ENCODE results near the gene FST.

The FST gene

GRCh38 chr5:53479045-53479589 is 1.3 kb upstream of the FST start:
- DNase-seq (ENCODE audit: insufficient read length, low spot score) (no peak), FAIRE-seq (no peak)
- TF ChIP-seq CTCF (IDR thresholded peaks at IDR 0.05; ENCODE audit: insufficient read depth, missing control alignments), result no peak

DNA sequence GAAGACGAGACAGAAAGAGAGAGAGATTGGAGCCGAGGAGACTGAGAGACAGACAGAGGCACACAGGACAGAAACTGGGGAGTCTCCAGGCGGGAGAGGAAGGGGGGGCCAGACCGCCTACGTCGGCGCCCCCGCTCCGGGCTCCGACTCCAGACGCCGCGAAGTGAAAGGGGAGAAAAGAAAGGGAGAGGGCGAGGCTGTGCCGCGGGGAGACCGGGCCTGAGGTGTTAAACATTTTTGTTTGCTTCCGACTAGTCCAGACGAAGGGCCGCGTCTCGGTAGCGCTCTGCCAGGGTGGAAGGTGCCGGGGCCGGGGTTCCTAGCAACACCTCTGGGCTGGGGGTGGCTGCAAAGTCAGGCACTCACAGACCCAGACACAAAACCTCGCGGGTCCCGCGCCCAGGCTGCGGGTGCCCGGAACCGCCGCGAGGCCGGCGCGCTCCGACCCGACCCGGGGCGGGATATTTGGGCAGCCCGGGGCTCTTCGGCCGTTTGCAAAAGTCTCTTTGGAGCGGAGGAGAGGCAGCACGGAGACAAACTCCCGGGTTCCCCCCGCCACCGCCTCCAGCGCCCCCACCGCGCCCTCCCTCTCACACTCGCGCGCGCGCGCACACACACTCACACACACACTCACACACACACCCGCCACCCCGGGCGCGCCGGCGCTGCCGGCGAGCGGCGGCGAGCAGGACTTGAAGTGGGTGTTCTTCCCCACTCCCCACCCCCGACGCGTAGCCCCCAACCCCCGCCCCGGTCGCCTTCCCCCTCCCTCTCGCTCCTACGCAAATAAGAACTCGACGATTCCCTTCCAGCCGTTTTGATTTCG is 626 bp upstream of the FST start:
- TF ChIP-seq CTCF (IDR thresholded peaks at IDR 0.05; ENCODE audit: insufficient read depth, missing control alignments), result no peak
- FAIRE-seq (no peak), DNase-seq (ENCODE audit: insufficient read length, low spot score) (no peak)

GRCh38 chr5:53481159-53481886 is 894 bp downstream of the FST start:
- DNase-seq (ENCODE audit: insufficient read length, low spot score) (no peak), FAIRE-seq (no peak)
- no peak for TF ChIP-seq CTCF (IDR thresholded peaks at IDR 0.05; ENCODE audit: insufficient read depth, missing control alignments)

DNA sequence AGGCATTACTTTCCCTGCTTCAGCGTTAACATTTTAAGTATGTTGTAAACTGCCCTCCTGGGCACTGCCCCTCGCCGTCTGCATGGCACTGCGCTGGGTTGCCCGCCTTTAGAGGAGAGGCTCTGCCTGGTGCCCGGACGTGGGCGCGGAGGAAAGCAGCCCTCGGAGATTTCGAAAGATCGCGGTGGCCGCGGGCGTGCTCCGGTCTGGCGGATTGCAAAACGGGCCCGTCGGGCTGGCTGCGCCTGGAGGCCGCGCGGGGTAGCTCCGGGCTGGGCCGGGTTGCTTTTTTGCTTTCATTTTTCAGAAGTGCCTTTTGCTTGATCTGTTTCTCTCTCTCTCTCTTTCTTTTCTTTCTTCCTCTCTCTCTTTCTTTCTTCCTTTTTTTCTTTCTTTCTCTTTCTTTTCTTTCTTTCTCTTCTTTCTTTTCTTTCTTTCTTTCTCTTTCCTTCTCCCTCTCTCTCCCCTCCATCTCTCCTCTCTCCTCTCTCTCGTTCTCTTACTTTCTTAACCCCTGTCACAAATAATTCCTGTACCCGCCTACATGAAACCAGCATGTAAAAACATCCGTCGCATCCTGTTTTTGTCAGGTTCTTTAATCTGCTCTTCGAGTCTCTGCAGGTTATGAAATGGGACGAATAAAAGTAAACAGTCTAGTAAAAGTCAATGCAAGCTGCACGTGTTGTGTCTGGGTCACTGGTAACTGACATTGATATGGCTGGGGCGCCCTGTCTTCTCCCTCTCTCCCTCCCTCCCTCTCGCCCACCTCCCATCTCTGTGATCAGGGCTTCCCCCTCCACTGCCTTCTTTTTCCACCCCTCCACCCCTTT is 1.7 kb downstream of the FST start:
- TF ChIP-seq CTCF (IDR thresholded peaks at IDR 0.05; ENCODE audit: insufficient read depth, missing control alignments), result no peak
- no peak for FAIRE-seq
- no peak for DNase-seq (ENCODE audit: insufficient read length, low spot score)

- FAIRE-seq, result no peak
- no peak for DNase-seq (ENCODE audit: insufficient read length, low spot score)
- no peak for TF ChIP-seq CTCF (IDR thresholded peaks at IDR 0.05; ENCODE audit: insufficient read depth, missing control alignments)
Measured at GRCh38 chr5:53482717-53483638, 2.5 kb downstream of the FST start.

- FAIRE-seq, result no peak
Measured at GRCh38 chr5:53487436-53487835, 7.0 kb downstream of the FST start.

More at GRCh38 chr5:53487436-53487835, 7.0 kb downstream of the FST start:
- DNase-seq (ENCODE audit: insufficient read length, low spot score), result no peak
- no peak for TF ChIP-seq CTCF (IDR thresholded peaks at IDR 0.05; ENCODE audit: insufficient read depth, missing control alignments)
